Activated CD4-positive, alpha-beta T cell treated with anti-CD3 and anti-CD28 coated beads for 36 hours (primary cell): ENCODE results near the gene ADAM22. TPM values are rescaled to one million over a fixed set of nuclear protein-coding genes. Genes with fewer than 3 reads are reported as not detected.

Experiments used
- ATAC-seq: fragments of 200-7000 bp; cut with Tn5 transposase; one replicate; pipeline ENCODE4 v1.10.0; 2021; ENCODE audit warnings: mild to moderate bottlenecking, moderate library complexity
- CTCF ChIA-PET: fragments of 350-600 bp; sonication (Branson Sonifier 250); formaldehyde crosslinking; loops from one replicate; lab custom pipeline; 2021; ENCODE audit warnings: antibody characterized with exemption; lab: Charles Lee
- POLR2A ChIA-PET: fragments of 350-600 bp; sonication (Branson Sonifier 250); formaldehyde crosslinking; loops from one replicate; lab custom pipeline; 2021; ENCODE audit warnings: antibody characterized with exemption, inconsistent platforms; lab: Charles Lee
- DNase-seq: peaks from one replicate; pipeline ENCODE4 v3.0.0-alpha.2; 2020
- H3K27ac Mint-ChIP-seq: one replicate; pipeline ENCODE4 v1.8.0; 2021; ENCODE audit warnings: mixed read lengths
- H3K27me3 Mint-ChIP-seq: one replicate; pipeline ENCODE4 v1.8.0; 2021; ENCODE audit warnings: mixed read lengths
- H3K36me3 Mint-ChIP-seq: one replicate; pipeline ENCODE4 v1.8.0; 2021; ENCODE audit warnings: low read depth, mixed read lengths
- H3K4me1 Mint-ChIP-seq: one replicate; pipeline ENCODE4 v1.8.0; 2021; ENCODE audit warnings: mixed read lengths
- H3K4me3 Mint-ChIP-seq: one replicate; pipeline ENCODE4 v1.8.0; 2021; ENCODE audit warnings: mild to moderate bottlenecking, moderate library complexity, mixed read lengths
- H3K9me3 Mint-ChIP-seq: one replicate; pipeline ENCODE4 v1.8.0; 2021; ENCODE audit warnings: low read depth, mixed read lengths
- intact Hi-C, 2 experiments: fragments of 100-400 bp; cut with DNase I in 1 of 2; cut with micrococcal nuclease in 1 of 2; formaldehyde crosslinking; loops; one replicate each; pipeline versions ENCODE4 v1.14.2 to v1.15.1; 2022 to 2024; cut with DNase I, micrococcal nuclease
- total RNA-seq, 2 experiments: library from RNA; stranded (reverse); gene quantifications; one replicate each; pipeline ENCODE4 v1.2.3, GENCODE V29; 2021

ADAM22 gene
- total RNA-seq, 2 experiments from 2014 or later = 1.1 to 1.8 TPM

- Mint-ChIP-seq H3K4me3 (no peak overlapping the region), H3K36me3 (no peaks in the 10 kb centered on the region), H3K4me1 (no peaks in the 10 kb centered on the region), H3K27ac (no peak overlapping the region), H3K9me3 (no peaks in the 10 kb centered on the region), H3K27me3 (no peaks in the 10 kb centered on the region)
- ChIA-PET POLR2A (no interaction called here), CTCF (interaction anchor here (0.6 kb wide), 1 partner anchor 448 kb away, joined by 4 read pairs; no protein-coding TSS in a partner anchor)
- intact Hi-C loops = no loop called here
- ATAC-seq (no peak), DNase-seq (no peak)
Measured at GRCh38 chr7:88012086-88012485, 78.0 kb downstream of the ADAM22 start.

GRCh38 chr7:88013981-88014380, 79.9 kb downstream of the ADAM22 start:
- no peak for DNase-seq
- H3K9me3 Mint-ChIP-seq = no peaks in the 10 kb centered on the region
- no peak overlapping the region for H3K4me3 Mint-ChIP-seq
- no peaks in the 10 kb centered on the region for H3K36me3 Mint-ChIP-seq
- POLR2A ChIA-PET = no interaction called here
- intact Hi-C loops = no loop called here
- no peaks in the 10 kb centered on the region for H3K27me3 Mint-ChIP-seq
- no peaks in the 10 kb centered on the region for H3K4me1 Mint-ChIP-seq
- no peak overlapping the region for H3K27ac Mint-ChIP-seq
- CTCF ChIA-PET = no interaction called here
- no peak for ATAC-seq

GRCh38 chr7:88014581-88014980, 80.5 kb downstream of the ADAM22 start:
- H3K4me3 Mint-ChIP-seq = no peak overlapping the region
- H3K4me1 Mint-ChIP-seq = no peaks in the 10 kb centered on the region
- no peak for DNase-seq
- ATAC-seq = no peak
- H3K27ac Mint-ChIP-seq = no peak overlapping the region
- ChIA-PET CTCF (no interaction called here), POLR2A (interaction anchor here (0.6 kb wide), 1 partner anchor 361 kb away, joined by 3 read pairs; no protein-coding TSS in a partner anchor)
- H3K27me3 Mint-ChIP-seq = no peaks in the 10 kb centered on the region
- intact Hi-C loops = no loop called here
- H3K36me3 Mint-ChIP-seq = no peaks in the 10 kb centered on the region
- no peaks in the 10 kb centered on the region for H3K9me3 Mint-ChIP-seq

- Mint-ChIP-seq H3K4me1 (no peaks in the 10 kb centered on the region), H3K27me3 (no peaks in the 10 kb centered on the region), H3K4me3 (no peak overlapping the region), H3K9me3 (no peaks in the 10 kb centered on the region), H3K27ac (no peak overlapping the region), H3K36me3 (no peaks in the 10 kb centered on the region)
- DNase-seq (no peak), ATAC-seq (no peak)
- ChIA-PET POLR2A (no interaction called here), CTCF (interaction anchor here (1.4 kb wide), 1 partner anchor 19 kb away, joined by 3 read pairs; no protein-coding TSS in a partner anchor)
- intact Hi-C loops = no loop called here
Measured at GRCh38 chr7:88015309-88015708, 81.3 kb downstream of the ADAM22 start.

- ChIA-PET CTCF (no interaction called here), POLR2A (no interaction called here)
- no peaks in the 10 kb centered on the region for H3K27me3 Mint-ChIP-seq
- H3K27ac Mint-ChIP-seq = no peak overlapping the region
- no peaks in the 10 kb centered on the region for H3K36me3 Mint-ChIP-seq
- no peak overlapping the region for H3K4me3 Mint-ChIP-seq
- DNase-seq = no peak
- no peaks in the 10 kb centered on the region for H3K4me1 Mint-ChIP-seq
- no peak for ATAC-seq
- intact Hi-C loops = no loop called here
- no peaks in the 10 kb centered on the region for H3K9me3 Mint-ChIP-seq
Measured at GRCh38 chr7:88018501-88018900, 84.5 kb downstream of the ADAM22 start.

- ATAC-seq (no peak), DNase-seq (no peak)
- Mint-ChIP-seq H3K4me3 (no peak overlapping the region), H3K4me1 (no peaks in the 10 kb centered on the region), H3K27me3 (no peaks in the 10 kb centered on the region), H3K27ac (no peak overlapping the region), H3K36me3 (no peaks in the 10 kb centered on the region), H3K9me3 (peaks cover 2% of the 10 kb centered on the region)
- ChIA-PET CTCF (no interaction called here), POLR2A (no interaction called here)
- intact Hi-C loops = no loop called here
Measured at GRCh38 chr7:88020953-88021665, 87.1 kb downstream of the ADAM22 start.

GRCh38 chr7:88027724-88028123, 93.7 kb downstream of the ADAM22 start:
- no peak for DNase-seq
- H3K36me3 Mint-ChIP-seq = peaks cover 16% of the 10 kb centered on the region
- ChIA-PET POLR2A (no interaction called here), CTCF (no interaction called here)
- H3K4me3 Mint-ChIP-seq = no peak overlapping the region
- H3K27me3 Mint-ChIP-seq = no peaks in the 10 kb centered on the region
- H3K4me1 Mint-ChIP-seq = no peaks in the 10 kb centered on the region
- peaks cover 21% of the 10 kb centered on the region for H3K9me3 Mint-ChIP-seq
- no peak overlapping the region for H3K27ac Mint-ChIP-seq
- intact Hi-C loops = no loop called here
- ATAC-seq = no peak

GRCh38 chr7:88034083-88034695, 100.1 kb downstream of the ADAM22 start:
- ChIA-PET CTCF (interaction anchor here (1.3 kb wide), 1 partner anchor 18 kb away, joined by 3 read pairs; no protein-coding TSS in a partner anchor), POLR2A (no interaction called here)
- ATAC-seq = no peak

GRCh38 chr7:88037050-88037449, 103.0 kb downstream of the ADAM22 start:
- ChIA-PET CTCF (no interaction called here), POLR2A (no interaction called here)
- intact Hi-C loops = no loop called here
- peaks cover 2% of the 10 kb centered on the region for H3K4me1 Mint-ChIP-seq
- no peak overlapping the region for H3K4me3 Mint-ChIP-seq
- ATAC-seq (no peak), DNase-seq (no peak)
- peaks cover 10% of the 10 kb centered on the region for H3K36me3 Mint-ChIP-seq
- H3K9me3 Mint-ChIP-seq = peaks cover 4% of the 10 kb centered on the region
- no peaks in the 10 kb centered on the region for H3K27me3 Mint-ChIP-seq
- no peak overlapping the region for H3K27ac Mint-ChIP-seq

More at GRCh38 chr7:88034083-88034695, 100.1 kb downstream of the ADAM22 start:
- H3K4me1 Mint-ChIP-seq = no peaks in the 10 kb centered on the region
- intact Hi-C loops = no loop called here
- no peak for DNase-seq
- H3K4me3 Mint-ChIP-seq = no peak overlapping the region
- H3K27me3 Mint-ChIP-seq = no peaks in the 10 kb centered on the region
- peaks cover 18% of the 10 kb centered on the region for H3K9me3 Mint-ChIP-seq
- peaks cover 20% of the 10 kb centered on the region for H3K36me3 Mint-ChIP-seq
- no peak overlapping the region for H3K27ac Mint-ChIP-seq

GRCh38 chr7:88040694-88041093, 106.6 kb downstream of the ADAM22 start:
- no peak for ATAC-seq
- H3K4me3 Mint-ChIP-seq = no peak overlapping the region

GRCh38 chr7:88041583-88041982, 107.5 kb downstream of the ADAM22 start:
- peaks cover 10% of the 10 kb centered on the region for H3K4me1 Mint-ChIP-seq
- CTCF ChIA-PET = no interaction called here
- H3K4me3 Mint-ChIP-seq = no peak overlapping the region
- no peaks in the 10 kb centered on the region for H3K9me3 Mint-ChIP-seq
- POLR2A ChIA-PET = no interaction called here
- ATAC-seq = no peak
- no peak overlapping the region for H3K27ac Mint-ChIP-seq
- no peaks in the 10 kb centered on the region for H3K36me3 Mint-ChIP-seq
- no peaks in the 10 kb centered on the region for H3K27me3 Mint-ChIP-seq
- DNase-seq = no peak
- intact Hi-C loops = no loop called here

More at GRCh38 chr7:88040694-88041093, 106.6 kb downstream of the ADAM22 start:
- H3K36me3 Mint-ChIP-seq = no peaks in the 10 kb centered on the region
- intact Hi-C loops = no loop called here
- CTCF ChIA-PET = no interaction called here
- no peak for DNase-seq
- H3K9me3 Mint-ChIP-seq = no peaks in the 10 kb centered on the region
- no peak overlapping the region for H3K27ac Mint-ChIP-seq
- peaks cover 6% of the 10 kb centered on the region for H3K4me1 Mint-ChIP-seq
- POLR2A ChIA-PET = no interaction called here
- H3K27me3 Mint-ChIP-seq = no peaks in the 10 kb centered on the region

GRCh38 chr7:88042157-88042556, 108.1 kb downstream of the ADAM22 start:
- ATAC-seq = no peak
- no peak for DNase-seq
- H3K36me3 Mint-ChIP-seq = no peaks in the 10 kb centered on the region
- ChIA-PET CTCF (no interaction called here), POLR2A (no interaction called here)
- intact Hi-C loops = no loop called here
- H3K4me3 Mint-ChIP-seq = no peak overlapping the region
- H3K27ac Mint-ChIP-seq = no peak overlapping the region
- H3K27me3 Mint-ChIP-seq = no peaks in the 10 kb centered on the region
- H3K4me1 Mint-ChIP-seq = peaks cover 10% of the 10 kb centered on the region
- H3K9me3 Mint-ChIP-seq = no peaks in the 10 kb centered on the region
